Left kidney (tissue), 2 donors: Measurements from ENCODE around the gene AAK1. TPM values are rescaled to one million over a fixed set of nuclear protein-coding genes. Genes with fewer than 3 reads are reported as not detected.
"Not testable (repeated sequence)": the region's sequence is repeated elsewhere in the genome, so short reads cannot be mapped to it uniquely, and the experiment has no call there.

ENCODE experiments used
- DNase-seq: peaks from one replicate; pipeline ENCODE4 v3.0.0-alpha.2; 2013
- polyA plus RNA-seq: library from polyadenylated mRNA; unstranded; fragments of 120-200 nt; gene quantifications from one replicate; pipeline ENCODE4 v1.2.1, GENCODE V29; 2013; ENCODE audit not compliant: insufficient read length

Gene AAK1
- polyA plus RNA-seq, 1 donor: 26.5 TPM

DNA sequence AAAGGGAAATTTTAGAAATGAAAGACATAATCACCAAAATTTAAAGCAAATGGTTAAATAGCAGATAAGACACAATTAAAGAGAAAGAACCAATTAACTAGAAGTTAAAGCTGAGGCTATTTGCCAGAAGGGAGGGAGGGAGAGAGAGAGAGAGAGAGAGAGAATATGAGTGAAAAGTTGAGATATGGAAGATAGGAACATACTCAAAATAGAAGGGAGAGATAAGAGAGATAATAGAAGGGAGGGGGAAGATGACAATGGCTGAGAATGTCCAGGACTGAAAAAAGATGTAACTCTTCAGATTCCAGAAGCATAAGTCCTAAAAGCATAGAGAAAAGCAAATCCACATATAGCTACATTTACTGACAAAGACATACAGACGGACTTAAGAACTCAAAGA is 17.1 kb upstream of the AAK1 start:
- DNase-seq: no peak

DNA sequence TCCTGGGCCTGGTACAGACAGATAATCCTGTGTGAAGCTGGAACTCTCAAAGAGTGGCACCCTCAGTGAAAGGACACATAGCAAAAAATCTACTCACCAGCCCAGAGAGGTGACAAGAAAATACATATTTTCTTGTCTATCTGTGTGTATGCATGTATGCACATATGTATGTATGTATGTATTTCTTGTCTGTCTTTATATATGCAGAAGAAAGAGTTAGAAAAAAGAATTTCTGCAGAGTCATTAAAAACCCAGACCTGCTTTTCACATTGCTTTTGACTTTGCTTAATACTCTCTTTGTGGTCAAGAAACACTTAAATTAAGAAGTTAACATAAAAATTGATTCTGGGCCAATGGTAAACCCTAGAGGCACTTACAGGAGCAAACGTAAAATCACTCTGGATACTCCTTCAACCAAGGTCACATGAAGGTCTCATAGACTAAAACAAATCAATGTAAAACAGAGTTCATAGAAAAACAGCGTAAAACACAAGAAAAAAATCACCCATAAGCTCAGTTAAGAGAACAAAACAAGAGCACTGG is 16.5 kb upstream of the AAK1 start:
- DNase-seq: no peak

DNA sequence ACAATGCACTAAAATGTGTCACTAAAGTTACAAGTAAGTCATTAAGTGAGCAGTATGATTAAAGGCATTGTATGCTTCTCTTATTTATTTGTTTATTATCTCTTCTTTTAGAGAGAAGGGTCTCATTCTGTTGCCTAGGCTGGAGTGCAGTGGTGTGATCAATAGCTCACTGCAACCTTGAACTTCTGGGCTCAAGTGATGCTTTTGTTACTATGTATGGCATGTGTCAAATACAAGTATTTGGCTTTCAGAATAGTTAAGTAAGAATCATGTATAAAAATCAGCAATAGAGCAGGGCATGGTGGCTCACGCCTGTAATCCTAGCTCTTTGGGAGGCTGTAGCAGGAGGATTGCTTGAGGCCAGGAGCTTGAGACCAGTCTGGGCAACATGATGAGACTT is 15.8 kb upstream of the AAK1 start:
- DNase-seq: no peak

DNA sequence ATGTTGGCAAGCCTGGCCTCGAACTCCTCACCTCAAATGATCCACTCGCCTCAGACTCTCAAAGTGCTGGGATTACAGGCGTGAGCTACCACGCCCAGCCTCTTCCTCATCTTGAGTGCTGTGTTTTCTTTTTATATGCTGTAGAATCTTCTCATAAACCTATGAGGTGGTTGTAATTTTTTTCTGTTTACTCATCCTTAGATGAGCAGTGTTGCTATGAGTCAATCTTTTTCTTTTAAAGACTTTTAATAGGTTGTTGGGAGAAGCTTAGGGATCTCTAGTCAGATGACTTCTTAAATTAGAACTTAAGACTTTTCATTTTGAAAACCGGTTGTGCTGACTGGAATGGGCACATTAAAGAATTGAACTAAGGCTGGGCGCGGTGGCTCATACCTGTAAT is 8.7 kb upstream of the AAK1 start:
- no peak for DNase-seq

DNA sequence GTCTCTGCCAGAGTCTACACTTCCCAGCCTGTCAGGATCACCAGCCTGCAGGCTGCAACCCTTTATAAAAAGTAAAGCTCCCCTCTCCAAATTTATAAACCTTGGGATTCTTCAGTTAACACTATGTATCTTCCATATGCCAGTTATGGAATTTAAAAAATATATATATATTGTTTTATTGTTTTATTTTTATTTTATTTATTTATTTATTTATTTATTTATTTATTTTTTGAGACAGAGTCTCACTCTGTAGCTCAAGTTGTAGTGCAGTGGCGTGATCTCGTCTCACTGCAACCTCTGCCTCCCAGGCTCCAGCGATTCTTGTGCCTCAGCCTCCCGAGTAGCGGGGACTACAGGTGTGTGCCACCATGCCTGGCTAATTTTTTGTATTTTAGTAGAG is 3.7 kb upstream of the AAK1 start:
- DNase-seq: not testable (repeated sequence)

DNA sequence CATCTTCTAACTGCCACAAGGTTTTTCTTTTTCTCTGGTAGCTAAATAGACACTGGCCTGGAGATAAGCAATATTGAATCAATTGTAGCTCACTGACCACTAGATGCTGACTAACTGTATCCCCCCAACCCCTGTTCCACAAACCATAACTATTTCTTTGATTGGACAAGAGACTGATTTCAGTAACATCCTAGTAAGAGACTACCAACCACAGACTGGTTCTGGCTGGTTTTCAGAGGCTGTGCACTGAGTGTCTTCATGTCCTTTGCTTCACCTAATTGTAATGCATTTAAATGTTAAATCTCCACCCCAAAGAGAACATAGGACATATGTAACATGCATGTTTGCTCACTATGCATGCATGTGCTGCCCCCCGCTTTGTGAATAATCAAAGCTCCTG is 3.2 kb upstream of the AAK1 start:
- no peak for DNase-seq

DNA sequence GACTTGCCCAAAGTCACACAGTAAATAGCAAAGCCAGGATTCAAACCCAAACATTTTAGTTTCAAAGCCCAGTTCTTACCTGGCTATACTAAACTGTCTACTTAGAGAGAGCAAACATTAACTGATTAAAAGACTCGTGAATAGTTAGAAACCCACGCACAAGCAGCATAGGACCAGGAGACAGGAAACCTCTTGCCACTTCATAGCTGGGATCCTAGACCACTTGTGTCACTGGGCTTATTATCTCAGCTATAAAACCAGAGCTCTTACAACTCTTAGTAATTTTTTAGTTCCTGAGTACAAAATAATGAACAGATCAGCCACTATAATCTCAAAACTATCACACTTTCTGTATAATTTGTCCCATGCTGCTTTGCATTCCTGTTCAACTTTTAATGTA is 2.4 kb upstream of the AAK1 start:
- DNase-seq: no peak

DNA sequence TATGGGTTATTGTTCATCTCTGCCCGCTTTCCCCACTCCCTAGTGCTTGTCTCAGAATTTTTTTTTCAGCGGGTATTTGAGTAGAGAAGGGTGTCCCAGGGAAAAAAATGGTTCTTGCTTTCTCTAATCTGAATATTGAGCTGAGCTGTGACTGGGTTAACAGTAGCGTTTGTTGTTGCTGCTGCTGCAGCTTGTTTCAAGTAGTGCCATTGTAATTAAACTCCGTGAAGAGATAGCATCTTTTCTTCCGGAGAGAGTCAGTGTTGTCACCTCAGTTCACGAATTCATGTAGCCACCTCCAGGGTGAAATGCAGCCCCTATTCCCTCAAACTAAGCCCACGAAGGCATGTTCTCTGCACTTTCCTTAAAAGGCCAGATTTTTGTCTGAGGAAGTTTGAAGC is 1.5 kb upstream of the AAK1 start:
- no peak for DNase-seq

DNA sequence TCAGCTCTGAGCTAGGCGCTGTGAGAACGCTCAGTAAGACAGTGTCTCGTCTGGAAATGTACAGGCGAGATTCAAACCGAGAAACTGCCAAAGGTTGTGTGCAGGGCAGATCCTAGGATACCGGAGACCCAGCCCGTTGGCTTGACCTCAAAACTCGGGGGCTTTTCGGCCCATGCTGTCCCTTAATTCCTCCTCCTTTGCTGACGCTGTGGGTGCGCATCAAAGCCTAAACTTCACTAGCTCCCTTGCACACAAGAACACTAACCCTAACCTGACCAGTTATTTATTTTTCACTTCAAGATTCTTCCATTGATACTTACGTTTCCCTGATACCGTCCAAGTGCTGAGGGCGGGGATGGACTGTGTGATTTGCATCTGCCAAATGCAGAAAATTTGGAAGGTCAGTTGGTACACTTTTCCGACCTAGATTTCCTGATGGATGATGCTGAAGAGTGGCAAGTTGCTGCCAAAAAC is 1.0 kb upstream of the AAK1 start:
- DNase-seq: no peak

DNA sequence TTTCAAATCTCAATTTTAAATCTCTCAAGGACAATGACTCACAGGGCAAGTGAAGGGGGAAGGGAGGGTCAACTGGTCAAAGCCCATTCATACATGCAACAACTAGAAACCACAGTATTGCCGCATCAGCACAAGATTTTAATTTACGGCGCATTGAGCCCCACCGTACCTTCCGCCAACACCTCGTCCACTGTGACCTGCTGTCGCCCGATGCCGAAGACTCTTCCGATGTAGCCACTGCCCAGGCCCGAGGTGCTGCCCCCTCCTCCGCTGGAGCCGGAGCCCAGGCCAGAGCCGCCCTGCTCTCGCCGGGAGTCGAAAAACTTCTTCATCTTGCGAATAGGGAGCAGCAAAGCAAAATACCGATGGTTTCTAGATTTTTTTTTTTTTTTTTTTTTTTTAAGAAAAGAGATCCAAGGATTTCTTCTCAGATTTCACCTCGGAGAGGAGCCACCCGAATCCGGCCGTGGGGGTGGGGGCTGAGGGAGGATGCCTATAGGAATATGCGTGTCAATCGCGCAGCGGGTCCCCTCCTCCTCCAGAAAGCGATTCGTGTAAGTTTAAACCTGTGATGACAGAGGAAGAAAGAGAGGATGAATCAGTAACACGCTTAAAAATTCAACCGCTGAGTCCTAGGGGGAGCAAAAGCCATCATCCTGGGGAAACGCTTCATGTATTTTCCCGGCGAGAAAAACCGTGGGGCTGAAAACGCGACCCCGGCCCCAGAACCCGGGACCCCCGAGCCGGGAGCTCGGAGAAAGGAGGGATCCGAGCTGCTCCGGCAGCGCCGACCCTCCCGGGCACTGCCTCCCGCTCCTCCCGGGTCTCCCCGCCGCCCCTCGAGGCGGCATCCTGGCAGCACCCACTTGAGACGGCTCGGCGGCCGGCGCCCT is 584 bp downstream of the AAK1 start:
- peak; percentile 62 for DNase-seq

DNA sequence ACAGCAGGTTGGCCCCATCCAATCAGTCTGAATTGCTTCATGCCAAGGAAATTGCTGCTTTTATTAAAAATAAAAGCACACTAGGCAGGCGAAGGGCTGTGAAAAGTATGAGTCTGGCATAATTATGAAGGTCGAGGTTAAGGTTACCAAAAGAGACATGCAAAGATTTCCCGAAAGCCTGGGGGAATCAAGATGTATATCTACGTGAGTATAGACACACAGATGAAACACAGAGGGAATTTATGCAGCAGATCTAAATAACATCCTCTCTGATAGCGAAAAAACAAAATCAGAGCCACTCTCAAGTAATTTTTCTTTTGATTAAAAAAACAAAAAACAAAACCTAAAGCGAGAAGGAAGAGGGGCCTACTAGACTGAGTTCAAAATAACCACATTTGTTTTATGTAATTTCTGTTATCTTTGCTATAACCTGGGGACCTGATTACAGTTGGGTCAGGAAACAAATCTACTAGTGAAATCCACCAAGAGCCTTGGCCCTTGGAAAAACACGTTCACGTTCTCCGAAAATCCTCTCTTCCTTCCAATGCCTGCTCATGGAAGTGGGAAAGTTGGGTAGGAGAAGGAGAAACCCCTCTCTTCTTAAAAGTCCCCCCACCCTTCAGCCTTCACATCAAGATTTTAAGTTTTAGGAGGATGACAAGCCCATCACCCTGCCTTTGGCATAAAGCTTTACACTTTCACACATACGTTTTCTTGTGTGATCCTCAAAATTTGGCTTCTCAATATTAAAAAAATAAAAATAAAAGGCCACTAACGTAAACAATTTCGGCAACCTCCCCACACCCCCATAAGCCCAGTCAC is 1.4 kb downstream of the AAK1 start:
- DNase-seq: no peak

DNA sequence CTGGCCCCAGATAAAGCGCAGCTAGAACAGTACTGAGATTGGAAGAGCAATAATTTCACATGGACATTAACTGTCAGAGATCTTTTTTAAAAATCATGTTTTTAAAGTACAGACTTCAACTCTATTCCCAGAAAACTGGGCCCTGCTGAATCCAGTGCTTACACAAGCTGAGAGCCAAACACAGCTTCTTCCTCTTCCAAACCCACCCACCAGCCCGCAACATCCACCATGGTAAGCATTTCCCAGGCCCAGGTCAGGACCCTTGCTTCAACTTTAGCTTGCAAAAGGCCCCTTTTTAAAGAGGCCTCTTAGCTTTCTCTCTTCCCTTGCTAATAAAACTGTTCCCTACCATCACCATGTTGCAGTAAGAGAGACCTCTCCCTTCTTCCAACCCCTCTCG is 2.1 kb downstream of the AAK1 start:
- no peak for DNase-seq

DNA sequence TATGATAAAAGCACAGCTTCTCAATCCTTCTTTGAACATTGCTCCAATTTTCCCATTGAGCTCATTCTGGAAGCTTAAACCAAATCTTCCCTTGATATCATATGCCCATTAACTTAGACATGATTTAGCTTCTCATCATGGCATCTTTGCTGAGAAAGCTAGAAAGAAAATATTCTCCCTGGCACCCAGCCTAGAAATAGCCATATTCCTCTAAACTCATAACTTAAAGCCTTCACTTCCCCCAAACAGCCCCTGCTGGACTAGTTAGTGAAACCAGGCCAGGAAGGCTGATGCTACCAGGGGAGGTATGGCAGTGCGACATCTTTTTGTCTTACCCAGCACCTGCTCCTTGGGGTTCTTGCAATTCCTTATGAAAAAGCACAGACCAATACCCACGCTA is 4.3 kb downstream of the AAK1 start:
- no peak for DNase-seq

DNA sequence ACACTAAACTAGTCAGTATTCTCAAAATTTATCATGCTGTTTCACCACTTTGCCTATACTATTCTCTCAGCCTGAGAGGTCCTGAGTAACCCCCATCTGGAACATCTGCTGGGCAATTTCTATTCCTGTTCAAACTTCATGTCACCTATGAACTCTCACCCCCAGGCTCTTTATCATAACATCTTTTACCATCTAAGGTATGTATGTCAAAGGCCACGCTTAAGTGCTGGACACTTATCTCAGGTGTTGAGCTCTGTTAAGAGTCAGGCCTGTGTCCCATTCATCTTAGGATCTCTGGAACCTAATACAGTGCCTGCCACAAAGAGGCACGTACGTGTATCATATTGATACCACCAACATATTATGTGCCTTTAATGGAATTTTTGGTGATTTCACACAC is 4.9 kb downstream of the AAK1 start:
- DNase-seq: no peak

DNA sequence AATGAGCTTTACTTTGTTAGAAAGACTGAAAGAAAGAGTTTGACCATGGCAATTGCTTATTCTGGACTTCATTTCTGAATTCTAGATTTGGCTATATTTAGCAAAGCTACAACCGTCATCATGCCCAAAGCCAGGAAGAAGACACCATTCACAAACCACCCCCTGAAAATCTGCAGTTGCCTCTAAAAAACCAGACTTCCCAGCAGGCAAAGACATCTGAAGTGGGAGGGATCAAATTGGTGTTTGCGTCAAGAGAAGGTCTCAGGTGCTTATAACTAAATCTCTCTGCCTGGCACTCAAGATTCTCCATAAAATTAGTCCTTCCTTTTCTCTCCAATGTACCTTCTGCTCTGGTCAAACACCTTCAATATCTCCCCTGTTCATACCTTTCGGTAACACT is 5.6 kb downstream of the AAK1 start:
- DNase-seq: no peak

DNA sequence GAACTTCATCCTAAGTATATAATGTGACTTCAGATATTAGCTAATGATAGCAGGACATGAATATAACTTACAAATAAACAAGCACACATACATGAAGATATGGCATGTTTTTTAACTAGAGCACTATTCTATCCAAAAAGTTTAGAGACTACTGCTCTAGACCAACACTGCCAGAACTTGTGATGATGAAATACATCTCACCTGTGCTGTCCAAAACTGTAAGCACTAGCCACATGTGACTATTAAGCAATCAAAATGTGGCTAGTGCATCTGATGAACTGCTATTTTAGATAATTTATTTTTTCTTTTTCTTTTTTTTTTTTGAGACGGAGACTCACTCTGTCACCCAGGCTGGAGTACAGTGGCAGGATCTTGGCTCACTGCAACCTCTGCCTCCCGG is 7.1 kb downstream of the AAK1 start:
- no peak for DNase-seq

DNA sequence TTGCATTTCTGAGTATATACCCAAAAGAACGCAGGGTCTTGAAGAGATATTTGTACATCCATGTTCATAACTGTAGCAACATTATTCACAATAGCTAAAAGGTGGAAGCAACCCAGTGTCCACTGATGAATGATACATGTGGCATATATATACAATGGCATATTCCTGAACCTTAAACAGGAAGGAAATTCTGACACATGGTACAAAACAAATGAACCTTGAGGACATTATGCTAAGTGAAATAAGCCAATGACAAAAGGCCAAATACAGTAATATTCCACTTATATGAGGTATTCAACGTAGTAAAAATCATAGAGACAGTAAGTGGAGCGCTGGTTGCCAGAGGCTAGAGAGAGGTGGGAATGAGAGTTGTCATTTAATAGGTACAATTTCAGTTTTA is 8.1 kb downstream of the AAK1 start:
- no peak for DNase-seq

DNA sequence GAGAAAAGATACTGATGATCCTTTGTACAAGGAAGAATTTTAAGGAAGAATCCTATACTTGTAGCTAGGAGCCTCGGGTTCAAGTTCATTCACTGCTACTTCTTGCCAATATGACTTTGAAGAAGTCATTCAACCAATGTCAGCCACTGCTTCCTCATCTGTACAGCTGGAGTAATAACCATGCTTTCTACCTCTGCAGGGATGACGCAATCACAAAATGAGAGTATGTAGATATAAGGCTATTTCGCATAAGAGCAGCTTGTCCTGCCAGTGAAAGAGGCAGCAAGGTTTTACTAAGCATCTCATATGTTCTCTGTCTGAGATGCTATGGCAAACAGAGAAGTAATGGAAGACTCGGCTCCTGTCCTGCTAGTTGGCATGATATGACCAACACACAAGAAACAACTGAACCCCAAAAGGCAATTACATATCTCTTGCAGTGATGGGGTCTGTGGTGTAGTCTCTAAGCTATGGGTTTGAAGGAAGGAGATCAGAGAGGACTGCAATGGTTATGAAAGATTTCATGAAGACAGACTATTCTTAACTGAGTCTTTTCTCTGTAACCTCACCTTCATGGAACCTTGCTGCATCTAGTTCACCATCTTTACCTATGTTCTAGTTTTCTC is 9.2 kb downstream of the AAK1 start:
- DNase-seq: no peak

DNA sequence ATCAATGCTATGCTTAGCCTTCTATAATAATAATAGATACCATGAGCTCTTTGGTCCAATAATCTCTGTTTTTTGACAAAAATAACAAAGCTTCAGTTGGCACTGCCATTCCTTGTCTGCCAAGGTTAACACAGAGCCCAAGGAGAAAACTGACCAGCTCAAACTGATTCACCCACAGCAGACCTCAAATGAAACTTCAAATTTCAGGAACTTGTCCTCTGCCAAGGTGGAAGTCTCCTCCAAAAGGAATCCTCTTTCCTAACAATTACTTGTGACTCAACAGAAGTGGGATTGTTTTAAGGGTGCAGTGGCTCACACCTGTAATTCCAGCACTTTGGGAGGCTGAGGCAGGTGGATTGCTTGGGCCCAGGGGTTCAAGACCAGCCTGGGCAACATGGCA is 12.1 kb downstream of the AAK1 start:
- DNase-seq: no peak

DNA sequence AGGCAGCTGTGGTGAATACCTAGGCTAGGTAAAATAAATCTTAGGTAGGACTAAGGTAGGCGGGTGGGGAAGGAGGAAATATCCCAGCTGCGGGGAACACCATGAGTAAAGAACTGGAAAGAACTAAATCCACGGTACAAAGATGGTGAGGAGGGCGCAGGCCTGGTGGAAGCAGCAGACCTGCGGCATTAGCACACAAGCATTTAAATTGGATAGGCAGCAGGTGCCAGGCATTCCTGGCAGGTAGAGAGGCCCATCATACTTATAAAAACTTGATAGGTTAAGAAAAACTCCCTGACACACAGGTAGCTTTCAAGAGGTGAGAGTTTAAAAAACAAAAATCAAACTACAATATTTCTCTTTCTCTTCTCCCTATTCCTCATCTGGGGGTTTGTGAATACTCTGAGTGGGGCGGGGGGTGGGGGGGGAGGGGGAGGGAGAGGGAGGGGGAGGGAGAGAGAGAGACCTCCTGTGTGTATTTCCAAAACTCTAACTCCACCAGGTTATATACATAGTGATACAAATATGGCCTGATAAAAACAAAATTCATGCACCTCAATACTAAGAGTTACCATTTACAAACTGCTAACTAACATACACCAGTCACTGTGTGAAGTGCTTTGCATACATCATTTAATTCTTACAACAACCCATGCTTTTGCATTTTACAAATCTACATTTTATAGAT is 13.5 kb downstream of the AAK1 start:
- DNase-seq: no peak

DNA sequence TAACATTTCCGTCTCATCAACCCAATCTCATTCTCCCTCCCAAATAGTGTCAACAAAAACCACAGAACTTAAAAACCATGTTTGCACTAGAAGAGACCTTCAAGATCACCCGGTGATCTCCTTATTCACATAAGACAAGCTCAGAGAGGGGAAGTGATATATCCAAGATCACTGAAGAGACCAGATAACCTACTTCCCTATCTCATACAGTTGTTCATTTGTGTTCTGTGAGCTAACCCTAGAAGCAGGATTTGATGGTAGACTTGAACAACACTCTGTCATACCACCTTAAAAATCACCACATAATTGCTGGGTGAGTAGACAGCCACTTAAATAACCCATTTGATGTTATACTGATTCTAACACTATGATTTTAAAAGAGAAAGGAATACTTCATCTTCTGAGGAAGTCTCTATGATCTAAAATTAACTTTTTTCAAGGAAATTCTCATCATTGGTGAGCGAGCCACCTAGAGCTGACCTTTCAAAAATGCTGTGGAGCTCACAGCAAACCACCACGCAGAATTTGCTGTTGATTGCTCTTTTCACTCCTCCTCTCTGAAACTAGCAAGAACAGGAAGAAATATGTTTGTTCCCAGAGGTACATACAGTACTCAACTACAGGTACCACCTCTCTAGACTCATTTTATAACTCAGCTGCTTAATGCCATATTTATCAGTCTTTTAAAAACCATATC is 15.1 kb downstream of the AAK1 start:
- DNase-seq: no peak
